Left ventricle myocardium superior (tissue), 1 donor: ENCODE data around the gene POLR1E. TPM values are rescaled to one million over a fixed set of nuclear protein-coding genes. Genes with fewer than 3 reads are reported as not detected.
A peak's percentile ranks its signal among the peaks of the same experiment; 100 is the strongest.
"Not testable (repeated sequence)": the region's sequence is repeated elsewhere in the genome, so short reads cannot be mapped to it uniquely, and the experiment has no call there.

ENCODE experiments used
- ATAC-seq: fragments of 200-7000 bp; cut with Tn5 transposase; one replicate; pipeline ENCODE4 v1.9.1; 2020; ENCODE audit warnings: mild to moderate bottlenecking, moderate library complexity
- DNase-seq: peaks from one replicate; pipeline ENCODE4 v3.0.0-alpha.2; 2020
- intact Hi-C: fragments of 100-400 bp; cut with micrococcal nuclease; formaldehyde crosslinking; loops from one replicate; pipeline ENCODE4 v1.11.0; 2022
- total RNA-seq: library from RNA; stranded (reverse); fragmentation: NEBNext Ultra II Directional; extraction: Animal tissue kit (Norgen Biotek cat#: 25700); gene quantifications from one replicate; pipeline ENCODE4 v1.2.1, GENCODE V29; 2021
- donor health status: DM: no; HTN: yes; CAD: no; lungs with severe emphysema.

POLR1E gene
- total RNA-seq, 1 donor from 2014 or later, result 10.4 TPM

GRCh38 chr9:37464006-37464405 is 21.7 kb upstream of the POLR1E start:
- ATAC-seq (no peak), DNase-seq (no peak)
- intact Hi-C loops, result no loop called here

- ATAC-seq (peak; percentile 63), DNase-seq (peak; percentile 84)
- intact Hi-C loops, result no loop called here
These were observed 21.1 kb upstream of the POLR1E start for GRCh38 chr9:37464426-37465248.

- peak; percentile 98 for DNase-seq
- intact Hi-C loops, result no loop called here
- ATAC-seq, result peak; percentile 90
These were observed 20.3 kb upstream of the POLR1E start, which contains the start of gene ZBTB5 for GRCh38 chr9:37465249-37466036. Gene ZBTB5 (minus strand): TSS chr9:37465450. CDS start chr9:37442551, 22,899 bp downstream.

GRCh38 chr9:37466037-37466709 is 19.6 kb upstream of the POLR1E start:
- ATAC-seq (peak; percentile 29), DNase-seq (peak; percentile 79)
- intact Hi-C loops, result no loop called here

GRCh38 chr9:37467530-37467929 is 18.2 kb upstream of the POLR1E start:
- DNase-seq, intact Hi-C loops, ATAC-seq: not testable (repeated sequence)

GRCh38 chr9:37468620-37469019 is 17.1 kb upstream of the POLR1E start:
- intact Hi-C loops, result no loop called here
- DNase-seq, result no peak
- no peak for ATAC-seq

GRCh38 chr9:37471942-37472684 is 13.6 kb upstream of the POLR1E start:
- intact Hi-C loops, result no loop called here
- DNase-seq (no peak), ATAC-seq (peak; percentile 56)

- ATAC-seq, DNase-seq, intact Hi-C loops: not testable (repeated sequence)
These were observed 11.8 kb upstream of the POLR1E start for GRCh38 chr9:37473982-37474381.

GRCh38 chr9:37474438-37474837 is 11.3 kb upstream of the POLR1E start:
- no peak for ATAC-seq

GRCh38 chr9:37476930-37477329 is 8.8 kb upstream of the POLR1E start:
- DNase-seq, result no peak
- intact Hi-C loops, result no loop called here

More at GRCh38 chr9:37474438-37474837, 11.3 kb upstream of the POLR1E start:
- no peak for DNase-seq
- intact Hi-C loops, result no loop called here

GRCh38 chr9:37477443-37477842 is 8.3 kb upstream of the POLR1E start:
- intact Hi-C loops, DNase-seq, ATAC-seq: not testable (repeated sequence)

More at GRCh38 chr9:37476930-37477329, 8.8 kb upstream of the POLR1E start:
- ATAC-seq, result no peak

GRCh38 chr9:37477987-37478619 is 7.6 kb upstream of the POLR1E start:
- ATAC-seq, DNase-seq, intact Hi-C loops: not testable (repeated sequence)

- DNase-seq (no peak), ATAC-seq (no peak)
- intact Hi-C loops, result no loop called here
These were observed 5.0 kb upstream of the POLR1E start for GRCh38 chr9:37480759-37481158.

- no peak for DNase-seq
- ATAC-seq, result no peak
- intact Hi-C loops, result no loop called here
These were observed 488 bp downstream of the POLR1E start for GRCh38 chr9:37486256-37486615.

- ATAC-seq, result peak; percentile 80
- intact Hi-C loops, result no loop called here
- DNase-seq, result peak; percentile 42
These were observed 1.1 kb downstream of the POLR1E start for GRCh38 chr9:37486616-37487548.

- DNase-seq (no peak), ATAC-seq (no peak)
- intact Hi-C loops, result no loop called here
These were observed 6.2 kb downstream of the POLR1E start for GRCh38 chr9:37491939-37492338.

GRCh38 chr9:37495571-37495970 is 9.8 kb downstream of the POLR1E start:
- intact Hi-C loops, result no loop called here
- no peak for ATAC-seq
- no peak for DNase-seq
